ENCODE data around the gene MIR17HG.

- TF ChIP-seq, protein P1, sequence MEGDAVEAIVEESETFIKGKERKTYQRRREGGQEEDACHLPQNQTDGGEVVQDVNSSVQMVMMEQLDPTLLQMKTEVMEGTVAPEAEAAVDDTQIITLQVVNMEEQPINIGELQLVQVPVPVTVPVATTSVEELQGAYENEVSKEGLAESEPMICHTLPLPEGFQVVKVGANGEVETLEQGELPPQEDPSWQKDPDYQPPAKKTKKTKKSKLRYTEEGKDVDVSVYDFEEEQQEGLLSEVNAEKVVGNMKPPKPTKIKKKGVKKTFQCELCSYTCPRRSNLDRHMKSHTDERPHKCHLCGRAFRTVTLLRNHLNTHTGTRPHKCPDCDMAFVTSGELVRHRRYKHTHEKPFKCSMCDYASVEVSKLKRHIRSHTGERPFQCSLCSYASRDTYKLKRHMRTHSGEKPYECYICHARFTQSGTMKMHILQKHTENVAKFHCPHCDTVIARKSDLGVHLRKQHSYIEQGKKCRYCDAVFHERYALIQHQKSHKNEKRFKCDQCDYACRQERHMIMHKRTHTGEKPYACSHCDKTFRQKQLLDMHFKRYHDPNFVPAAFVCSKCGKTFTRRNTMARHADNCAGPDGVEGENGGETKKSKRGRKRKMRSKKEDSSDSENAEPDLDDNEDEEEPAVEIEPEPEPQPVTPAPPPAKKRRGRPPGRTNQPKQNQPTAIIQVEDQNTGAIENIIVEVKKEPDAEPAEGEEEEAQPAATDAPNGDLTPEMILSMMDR (IDR thresholded peaks at IDR 0.05): no peak
- no peak for TF ChIP-seq POLR2A (IDR thresholded peaks at IDR 0.05)
Measured at GRCh38 chr13:91298060-91298459, 49.4 kb upstream of the MIR17HG start.
